ENCODE data around the gene PPP1R8. TPM values are rescaled to one million over a fixed set of nuclear protein-coding genes. Genes with fewer than 3 reads are reported as not detected.
"Not testable (repeated sequence)": the region's sequence is repeated elsewhere in the genome, so short reads cannot be mapped to it uniquely, and the experiment has no call there.

Gene PPP1R8
- total RNA-seq, 1 donor, result 46.6 TPM

- DNase-seq (ENCODE audit: low read depth), result peak; percentile 79
- TF ChIP-seq CTCF (IDR thresholded peaks at IDR 0.05; ENCODE audit: insufficient read depth, low read depth, low read length), result no peak
- no peak overlapping the region for H3K4me3 ChIP-seq (ENCODE audit: low read depth, low read length)
These were observed 13.5 kb upstream of the PPP1R8 start for GRCh38 chr1:27816921-27817630.

- TF ChIP-seq CTCF (IDR thresholded peaks at IDR 0.05; ENCODE audit: insufficient read depth, low read depth, low read length), result no peak
- DNase-seq (ENCODE audit: low read depth), result peak; percentile 67
- no peak overlapping the region for H3K4me3 ChIP-seq (ENCODE audit: low read depth, low read length)
These were observed 8.7 kb upstream of the PPP1R8 start for GRCh38 chr1:27821761-27822315.

GRCh38 chr1:27823784-27824183, 6.8 kb upstream of the PPP1R8 start:
- DNase-seq (ENCODE audit: low read depth), result no peak
- TF ChIP-seq CTCF (IDR thresholded peaks at IDR 0.05; ENCODE audit: insufficient read depth, low read depth, low read length), result no peak
- H3K4me3 ChIP-seq (ENCODE audit: low read depth, low read length), result no peak overlapping the region

- DNase-seq (ENCODE audit: low read depth), result no peak
- H3K4me3 ChIP-seq (ENCODE audit: low read depth, low read length), result no peak overlapping the region
- TF ChIP-seq CTCF (IDR thresholded peaks at IDR 0.05; ENCODE audit: insufficient read depth, low read depth, low read length), result no peak
These were observed 6.2 kb upstream of the PPP1R8 start for GRCh38 chr1:27824411-27824810.

GRCh38 chr1:27829339-27829960, 1.1 kb upstream of the PPP1R8 start:
- not testable (repeated sequence) for DNase-seq (ENCODE audit: low read depth)

GRCh38 chr1:27831568-27832410, 1.2 kb downstream of the PPP1R8 start:
- TF ChIP-seq CTCF (IDR thresholded peaks at IDR 0.05; ENCODE audit: insufficient read depth, low read depth, low read length), result no peak
- peak overlapping the region; percentile 96 for H3K4me3 ChIP-seq (ENCODE audit: low read depth, low read length)
- no peak for DNase-seq (ENCODE audit: low read depth)

More at GRCh38 chr1:27829339-27829960, 1.1 kb upstream of the PPP1R8 start:
- not testable (repeated sequence) for H3K4me3 ChIP-seq (ENCODE audit: low read depth, low read length)

- no peak for TF ChIP-seq CTCF (IDR thresholded peaks at IDR 0.05; ENCODE audit: insufficient read depth, low read depth, low read length)
- H3K4me3 ChIP-seq (ENCODE audit: low read depth, low read length), result no peak overlapping the region
- DNase-seq (ENCODE audit: low read depth), result peak; percentile 13
These were observed 2.2 kb downstream of the PPP1R8 start for GRCh38 chr1:27832762-27833161.
